ENCODE results near the gene AVPR1B. TPM values are rescaled to one million over a fixed set of nuclear protein-coding genes. Genes with fewer than 3 reads are reported as not detected.

AVPR1B gene, protein sequence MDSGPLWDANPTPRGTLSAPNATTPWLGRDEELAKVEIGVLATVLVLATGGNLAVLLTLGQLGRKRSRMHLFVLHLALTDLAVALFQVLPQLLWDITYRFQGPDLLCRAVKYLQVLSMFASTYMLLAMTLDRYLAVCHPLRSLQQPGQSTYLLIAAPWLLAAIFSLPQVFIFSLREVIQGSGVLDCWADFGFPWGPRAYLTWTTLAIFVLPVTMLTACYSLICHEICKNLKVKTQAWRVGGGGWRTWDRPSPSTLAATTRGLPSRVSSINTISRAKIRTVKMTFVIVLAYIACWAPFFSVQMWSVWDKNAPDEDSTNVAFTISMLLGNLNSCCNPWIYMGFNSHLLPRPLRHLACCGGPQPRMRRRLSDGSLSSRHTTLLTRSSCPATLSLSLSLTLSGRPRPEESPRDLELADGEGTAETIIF
- total RNA-seq, result not detected in 2 replicates

GRCh38 chr1:206117151-206117948 lies at the start of gene AVPR1B:
Gene AVPR1B, minus strand, starts transcription at chr1:206117388. Its CDS starts 498 bp downstream, at chr1:206116890.

Small RNAs within 50 kb of the gene (small RNA-seq; reads per million reads assigned to genes)
- gene RF00271 (ENCODE audit: low replicate concordance), result not detected

Other genes starting within 250 kb of the AVPR1B start
- gene SLC26A9, start 173.9 kb downstream of the AVPR1B start, total RNA-seq, result not detected in 2 replicates
- gene RAB7B, start 114.0 kb downstream of the AVPR1B start, total RNA-seq, result 0.66 and 2.4 TPM in 2 replicates
- not detected in 2 replicates for gene CTSE, start 93.5 kb downstream of the AVPR1B start, total RNA-seq
- gene RHEX, start 64.2 kb downstream of the AVPR1B start, total RNA-seq, result not detected in 2 replicates
- gene FAM72A, start 85.5 kb upstream of the AVPR1B start, total RNA-seq, result 3.1 and 7.3 TPM in 2 replicates
- 42.2 and 87.9 TPM in 2 replicates for gene SRGAP2, start 86.2 kb upstream of the AVPR1B start, total RNA-seq

Data from placental pericyte (primary cell).